GM21723 (cell line): ENCODE data around the gene SCMH1.

Experiments
- ATAC-seq: cut with Tn5 transposase; IDR thresholded peaks from one replicate; pipeline ENCODE4 v1.9.1; 2021; ENCODE audit warnings: mild to moderate bottlenecking, moderate library complexity; ENCODE audit not compliant: unreplicated experiment

SCMH1 gene

DNA sequence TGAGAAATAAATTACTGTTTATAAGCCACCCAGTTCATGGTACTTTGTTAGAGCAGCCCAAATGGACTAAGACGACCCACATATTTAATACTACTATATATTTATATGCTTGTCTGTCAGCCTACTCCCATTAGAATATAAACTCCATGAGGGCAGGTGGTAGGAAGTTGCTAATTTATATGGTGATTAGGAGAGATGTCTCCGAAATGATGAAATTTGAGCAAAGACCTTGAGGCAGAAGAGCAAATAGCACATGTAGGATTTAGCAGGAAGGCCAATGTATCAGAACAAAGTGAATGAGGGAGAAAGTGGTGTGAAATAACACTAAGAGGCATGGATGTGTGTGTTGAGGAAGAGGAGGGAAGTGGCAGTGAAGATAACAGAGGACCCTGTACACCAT, 210.0 kb downstream of the SCMH1 start:
- ATAC-seq, result no peak

DNA sequence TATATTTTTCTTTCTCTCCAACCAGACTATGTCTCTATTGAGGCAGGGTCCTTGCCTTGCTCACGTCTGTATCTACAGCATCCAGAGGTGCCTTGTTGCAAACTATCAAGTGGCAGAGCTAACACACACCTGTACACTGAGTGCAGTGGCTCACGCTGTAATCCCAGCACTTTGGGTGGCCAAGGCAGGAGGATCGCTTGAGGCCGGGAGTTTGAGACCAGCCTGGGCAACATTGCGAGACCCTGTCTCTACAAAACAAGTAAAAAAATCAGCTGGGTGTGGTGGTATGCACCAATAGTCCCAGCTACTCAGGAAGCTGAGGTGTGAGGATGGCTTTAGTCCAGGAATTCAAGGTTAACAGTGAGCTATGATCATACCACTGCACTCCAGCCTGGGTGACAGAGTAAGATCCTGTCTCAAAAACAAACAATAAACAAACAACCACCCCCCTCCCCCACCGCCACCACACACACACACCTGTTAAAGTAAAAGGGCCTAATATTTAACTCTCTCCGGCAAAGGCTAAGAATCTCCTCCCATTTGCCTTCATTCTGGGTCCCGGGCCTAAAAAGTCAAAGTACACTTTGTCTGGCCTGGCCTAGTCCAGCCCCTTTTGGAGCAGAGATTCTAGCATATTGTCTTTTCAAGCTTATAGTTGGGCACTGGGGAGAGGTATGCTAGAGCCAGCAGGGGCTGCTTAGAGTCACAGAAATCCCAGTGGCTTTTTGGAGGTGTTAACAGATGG, 211.1 kb downstream of the SCMH1 start:
- ATAC-seq, result no peak

DNA sequence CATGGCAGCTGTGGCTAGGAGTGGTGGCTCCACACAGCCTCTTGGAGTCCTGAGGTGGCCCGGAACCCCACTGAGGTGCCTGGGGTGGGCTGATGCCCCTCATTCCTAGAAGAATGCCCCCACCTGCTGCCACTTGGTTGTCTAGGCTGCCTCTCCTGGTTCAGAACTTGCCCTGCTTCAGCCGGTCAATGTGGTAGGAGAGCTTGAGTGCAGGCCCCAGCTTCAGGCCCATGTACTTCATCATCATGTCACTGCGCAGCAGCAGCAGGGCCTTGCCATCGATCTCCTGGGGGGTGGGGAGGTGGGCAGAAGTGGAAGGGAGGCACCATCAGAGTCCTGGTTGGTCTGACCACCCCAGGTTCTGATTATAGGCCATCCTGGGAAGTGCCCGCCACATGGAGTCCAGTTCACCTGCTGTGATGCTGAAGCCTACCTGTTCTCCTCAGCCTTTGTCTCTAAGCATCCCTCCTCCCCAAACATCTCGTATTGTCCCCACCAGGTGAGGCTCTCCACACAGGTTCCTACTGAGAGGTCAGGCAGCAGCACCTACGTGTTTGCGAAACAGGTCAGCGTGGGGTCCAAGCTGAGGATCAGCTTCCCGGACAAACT, 214.0 kb downstream of the SCMH1 start:
- no peak for ATAC-seq

DNA sequence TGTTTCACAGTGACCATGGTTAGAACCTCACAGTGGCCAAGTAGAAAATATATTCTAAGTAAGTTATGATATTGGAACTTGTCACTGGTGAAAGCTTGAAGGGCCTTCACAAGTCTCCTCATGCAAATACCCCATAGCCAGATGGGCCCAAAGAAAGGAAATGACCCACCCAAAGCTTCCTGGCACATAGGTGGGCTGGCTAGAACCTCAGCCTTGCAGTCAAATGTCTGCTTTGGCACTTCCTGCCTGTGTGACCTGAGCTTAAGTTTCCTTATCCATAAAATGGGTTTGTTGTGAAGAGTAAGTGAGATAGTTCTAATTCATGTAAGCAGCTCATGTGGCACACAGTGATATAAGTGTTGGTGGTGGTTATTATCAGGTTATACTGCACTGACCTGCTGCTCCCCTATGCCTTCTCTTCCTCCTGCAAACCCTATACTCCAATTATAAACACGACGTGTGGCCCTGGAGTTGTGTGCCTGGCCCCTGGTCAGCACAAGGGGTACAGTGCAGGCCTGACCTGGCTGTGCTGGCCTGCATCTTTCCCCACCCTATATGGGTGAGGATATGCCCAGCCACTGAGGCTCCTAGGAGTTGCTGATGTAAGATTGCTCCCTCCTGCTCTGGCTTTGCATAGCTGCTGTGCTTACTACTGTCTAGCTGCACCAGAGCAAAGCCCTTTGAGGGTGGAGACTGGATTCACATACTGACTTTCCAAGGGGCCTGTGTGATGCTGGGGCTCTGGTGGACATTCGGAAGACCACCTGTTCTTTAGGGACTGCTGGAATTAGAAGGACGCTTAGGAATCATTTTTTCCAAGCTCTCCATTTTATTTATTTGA, 215.9 kb downstream of the SCMH1 start:
- no peak for ATAC-seq

DNA sequence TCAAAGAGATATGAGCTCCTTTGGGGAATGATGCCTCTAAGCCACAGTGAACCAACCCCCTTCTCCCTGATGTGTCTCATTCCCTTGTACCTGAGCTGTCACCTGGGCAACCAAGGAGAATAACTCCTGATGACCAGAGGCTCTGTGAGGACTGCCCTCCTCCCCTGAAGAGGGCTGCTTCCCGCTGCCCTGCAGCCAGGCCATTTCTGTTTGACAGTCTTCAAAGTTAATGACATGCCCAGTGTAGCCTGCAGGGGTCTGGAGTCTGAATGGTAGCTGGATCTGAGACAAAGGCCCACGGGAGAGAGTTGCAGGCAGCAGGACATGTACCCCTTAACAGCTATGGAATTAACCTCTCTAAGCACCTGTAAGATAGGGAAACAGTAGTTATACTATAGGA, 217.2 kb downstream of the SCMH1 start:
- ATAC-seq, result no peak

DNA sequence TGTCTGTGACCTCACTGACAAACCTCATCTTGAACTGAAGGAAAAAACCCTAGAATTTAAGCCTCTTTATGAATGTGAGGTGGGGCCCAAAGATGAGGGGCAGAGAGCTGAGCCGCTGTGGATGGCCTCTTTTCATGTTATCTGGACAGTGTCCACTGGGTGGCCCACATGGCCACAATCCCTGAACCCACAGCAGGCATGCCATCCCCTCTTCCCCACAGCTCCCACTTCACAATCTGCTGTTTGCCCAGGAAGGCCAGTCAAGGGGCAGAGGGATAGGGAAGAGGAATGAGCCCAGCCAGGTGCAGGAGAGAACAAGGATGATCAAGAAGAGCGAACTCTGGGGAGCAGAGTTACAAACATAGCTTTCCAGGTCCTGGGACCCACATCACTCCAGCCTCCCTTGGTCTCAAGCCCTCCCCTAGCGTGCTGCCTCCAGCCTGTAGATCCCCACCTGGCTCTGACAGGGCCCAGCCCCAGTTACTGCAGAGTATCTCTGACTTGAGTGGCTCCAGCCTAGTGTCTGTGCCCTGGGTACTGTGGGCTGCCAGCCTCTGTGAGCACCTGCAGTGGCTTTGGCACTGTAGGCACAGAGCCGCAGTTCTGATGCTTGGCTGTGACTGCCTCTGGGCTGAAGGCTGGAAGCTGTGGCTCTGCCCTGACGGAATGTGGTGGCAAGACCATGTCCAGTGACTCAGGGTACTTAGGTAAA, 218.7 kb downstream of the SCMH1 start:
- no peak for ATAC-seq

DNA sequence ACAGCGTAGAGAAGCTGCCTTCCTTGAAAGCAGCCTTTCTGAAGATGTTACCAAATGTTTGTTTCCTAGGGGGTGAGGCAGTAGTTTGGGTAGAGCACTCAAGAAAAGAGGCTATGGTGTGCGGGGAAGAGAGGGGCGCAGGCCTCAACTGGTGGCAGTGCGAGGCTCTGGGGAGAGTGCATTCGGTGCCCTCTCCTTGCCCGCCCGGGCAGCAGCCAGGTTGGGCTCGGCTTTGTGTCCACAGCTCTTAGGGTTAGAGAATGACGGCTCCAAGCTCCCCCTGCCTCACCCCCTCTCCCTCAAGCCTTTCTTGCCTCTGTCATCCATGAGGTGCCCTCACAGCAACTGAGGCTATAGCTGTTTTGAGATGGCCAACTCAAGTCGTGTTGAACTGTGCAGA, 219.7 kb downstream of the SCMH1 start:
- no peak for ATAC-seq

DNA sequence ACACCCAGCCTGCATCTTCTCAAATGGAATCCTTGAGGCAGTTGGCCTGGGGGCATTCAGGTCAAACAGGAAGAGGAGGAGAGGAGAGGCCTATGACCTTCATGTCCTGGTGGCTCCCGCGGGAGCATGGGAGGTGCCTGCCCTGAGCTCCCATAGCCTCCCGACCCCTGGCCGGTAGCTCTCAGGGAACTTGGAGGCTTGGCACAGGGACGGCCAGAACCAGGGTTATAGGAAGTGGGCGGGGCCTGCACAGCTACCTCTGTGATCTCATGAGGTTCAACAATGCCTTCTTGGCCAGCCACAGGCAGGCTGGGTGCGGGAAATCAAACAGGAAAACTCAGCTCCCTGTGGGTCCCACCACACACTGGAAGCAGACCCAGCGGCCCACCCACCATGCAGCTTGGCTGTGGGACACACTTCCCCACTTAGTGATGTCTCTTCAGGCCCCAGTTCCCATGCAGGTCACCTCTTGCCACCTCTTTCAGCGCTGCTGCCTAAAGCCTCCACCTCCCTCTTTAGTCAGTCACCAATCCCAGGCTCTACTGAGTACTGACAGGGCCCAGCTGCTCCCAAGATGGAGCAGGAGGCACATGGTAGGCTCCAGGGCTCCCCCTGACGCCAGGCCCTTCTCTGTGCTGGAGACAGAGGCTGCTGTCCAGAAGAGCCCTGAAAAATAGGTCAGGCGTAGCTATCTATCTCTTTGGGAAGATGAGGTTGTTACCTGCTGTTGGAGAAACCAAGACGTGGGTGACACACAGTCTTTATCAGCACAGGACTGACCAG, 220.4 kb downstream of the SCMH1 start, which contains the start of gene SLFNL1:
TSS of gene SLFNL1 (minus strand) at position 200 of the 783 bp plus-strand sequence. CDS start 1,065 bp downstream, outside the sequence.
- no peak for ATAC-seq

DNA sequence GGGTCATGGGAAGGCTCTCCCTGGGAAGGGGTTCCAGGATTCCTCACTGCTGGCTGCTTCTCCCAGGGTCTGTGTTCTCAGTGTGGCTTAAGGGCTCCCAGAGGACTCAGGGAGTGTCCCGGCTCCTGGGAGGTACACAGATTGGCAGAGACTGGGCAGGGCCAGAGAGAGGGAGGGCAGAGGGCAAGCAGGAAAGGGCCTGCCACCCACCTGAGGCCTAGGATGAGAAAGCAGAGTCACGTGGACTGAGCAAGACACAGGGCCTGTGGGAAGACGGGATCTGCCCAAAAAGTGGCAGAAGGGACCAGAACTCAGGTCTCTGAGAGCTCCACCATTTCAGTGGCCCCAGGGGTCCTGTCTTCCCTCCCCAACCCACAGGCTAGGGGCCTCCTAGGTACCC, 221.5 kb downstream of the SCMH1 start:
- ATAC-seq, result no peak

DNA sequence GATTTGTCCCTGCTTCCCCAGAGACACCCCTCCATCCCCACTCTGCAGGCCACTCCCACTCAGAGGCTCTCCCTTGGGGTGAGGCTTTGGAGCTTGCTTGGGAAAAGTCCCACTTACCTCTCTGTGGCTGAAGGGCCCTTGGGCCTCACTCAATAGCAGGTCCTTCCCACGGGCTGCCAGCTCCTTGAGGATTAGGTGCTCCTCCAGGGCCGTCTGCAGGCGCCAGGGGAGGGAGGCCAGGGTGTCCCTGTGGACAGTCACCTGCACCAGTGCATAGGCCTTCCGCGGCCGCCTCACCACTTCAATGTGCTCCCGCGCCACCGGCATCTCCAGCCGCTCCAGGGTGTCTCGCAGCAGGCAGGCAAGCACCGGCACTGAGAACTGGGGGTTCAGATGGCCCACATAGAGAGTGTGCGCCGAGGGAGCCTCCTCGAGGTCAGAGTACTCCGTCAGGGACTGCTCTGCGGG, 222.0 kb downstream of the SCMH1 start:
- no peak for ATAC-seq

DNA sequence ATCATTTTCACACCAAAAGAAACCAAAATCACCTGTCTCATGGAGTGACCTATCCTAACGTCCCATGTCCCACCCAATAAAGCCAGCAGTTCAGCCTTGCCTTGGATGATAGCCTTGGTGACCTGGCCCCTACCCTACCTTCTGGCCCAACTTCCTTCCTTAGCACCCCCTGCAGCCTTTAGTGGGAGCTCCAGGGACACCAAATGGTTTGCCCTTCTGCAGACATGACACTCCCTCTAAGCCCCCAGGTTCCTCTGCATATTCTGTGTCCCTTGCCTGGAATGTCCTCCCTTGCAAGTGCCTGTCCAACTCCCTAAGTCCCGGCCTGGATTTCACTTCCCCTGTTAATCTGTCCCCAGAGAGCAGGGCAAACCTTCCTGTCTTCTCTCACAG, 222.8 kb downstream of the SCMH1 start:
- no peak for ATAC-seq

DNA sequence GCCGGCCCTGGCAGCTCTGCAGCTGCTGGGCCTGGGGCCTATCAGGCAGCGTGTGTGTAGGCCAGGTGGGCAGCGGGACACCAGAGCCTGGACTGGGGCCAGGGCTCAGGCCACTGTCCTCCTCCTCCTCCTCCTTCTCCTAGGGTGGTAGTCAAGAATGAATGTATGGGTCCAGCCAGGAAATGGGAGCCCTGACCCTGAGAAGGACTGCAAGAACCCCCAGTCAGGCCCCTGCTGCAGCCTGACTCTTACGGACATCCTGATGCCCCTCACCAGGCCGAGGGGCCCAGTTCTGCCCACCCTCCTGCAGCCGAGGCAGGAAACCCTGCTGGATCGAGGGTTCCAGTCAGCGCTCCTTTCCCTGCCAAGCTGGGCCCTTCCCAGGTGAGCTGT, 224.1 kb downstream of the SCMH1 start:
- ATAC-seq, result no peak

DNA sequence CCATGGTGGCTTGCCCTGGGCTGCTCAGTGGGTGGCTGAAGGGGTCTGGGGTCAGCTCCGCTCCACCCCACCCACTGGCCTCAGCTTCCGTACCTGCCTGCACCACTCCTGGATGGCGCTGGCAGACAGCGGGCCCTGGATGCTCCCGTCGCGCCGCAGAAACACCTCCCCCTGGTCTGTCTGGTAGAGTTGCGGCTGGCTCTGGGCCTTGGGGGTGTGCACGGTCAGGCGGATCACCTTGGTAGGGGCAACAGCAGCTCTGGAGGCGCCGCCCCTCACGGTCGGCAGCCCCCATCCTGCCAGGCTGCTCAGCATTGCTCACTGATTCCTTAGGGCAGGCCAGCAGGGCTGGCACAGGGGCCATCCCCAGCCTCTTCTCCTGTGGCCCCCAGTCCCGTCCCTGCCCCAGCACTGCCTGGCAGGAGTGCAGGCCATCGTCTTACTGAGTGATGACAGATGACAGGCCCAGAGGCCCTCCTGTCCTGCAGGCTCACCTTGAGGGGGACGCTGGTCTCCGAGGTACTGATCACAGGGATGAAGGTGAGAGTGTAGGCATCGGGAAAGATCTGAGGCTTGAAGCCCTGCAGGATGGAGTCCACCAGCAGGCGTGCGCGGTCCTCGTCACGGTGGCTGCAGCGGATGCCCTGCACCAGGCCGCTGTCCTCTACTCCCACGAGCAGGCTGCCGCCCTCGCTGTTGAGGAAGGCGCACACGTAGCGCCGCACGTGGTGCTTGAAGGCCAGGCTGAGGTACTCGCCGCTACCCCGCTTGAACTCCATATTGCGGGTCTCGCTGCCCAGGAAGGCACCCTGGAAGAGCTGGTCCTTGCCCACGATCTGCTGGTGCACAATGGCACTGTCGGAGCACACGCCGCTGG, 224.7 kb downstream of the SCMH1 start:
- no peak for ATAC-seq

DNA sequence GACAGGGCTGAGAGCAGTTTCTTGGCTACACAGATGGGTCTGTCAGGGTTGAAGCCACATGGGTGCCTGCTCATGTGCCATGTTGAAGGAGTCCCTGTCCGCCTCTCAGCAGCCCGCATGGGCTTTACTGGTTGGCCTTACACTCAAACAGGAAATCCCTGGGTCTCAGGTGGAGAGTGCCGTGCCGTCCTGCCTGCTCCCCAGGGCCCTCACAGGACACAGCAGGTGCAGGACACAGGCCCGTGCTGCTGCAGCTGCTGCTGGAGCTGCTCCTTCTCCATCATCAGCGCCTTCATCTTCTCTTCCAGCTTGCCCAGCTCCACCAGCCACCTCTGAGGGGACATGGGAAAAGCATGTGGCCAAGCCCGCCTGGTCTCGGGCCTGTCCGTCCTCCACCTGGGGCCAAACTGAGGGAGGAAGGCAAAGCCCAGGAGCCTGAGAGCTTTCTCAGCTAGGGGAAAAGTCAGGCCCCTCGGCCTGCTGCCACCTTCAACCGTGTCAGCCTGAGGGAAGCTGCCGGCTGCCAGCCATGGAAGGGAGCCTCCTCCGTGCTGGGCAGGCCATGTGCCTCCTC, 226.1 kb downstream of the SCMH1 start:
- ATAC-seq, result no peak

DNA sequence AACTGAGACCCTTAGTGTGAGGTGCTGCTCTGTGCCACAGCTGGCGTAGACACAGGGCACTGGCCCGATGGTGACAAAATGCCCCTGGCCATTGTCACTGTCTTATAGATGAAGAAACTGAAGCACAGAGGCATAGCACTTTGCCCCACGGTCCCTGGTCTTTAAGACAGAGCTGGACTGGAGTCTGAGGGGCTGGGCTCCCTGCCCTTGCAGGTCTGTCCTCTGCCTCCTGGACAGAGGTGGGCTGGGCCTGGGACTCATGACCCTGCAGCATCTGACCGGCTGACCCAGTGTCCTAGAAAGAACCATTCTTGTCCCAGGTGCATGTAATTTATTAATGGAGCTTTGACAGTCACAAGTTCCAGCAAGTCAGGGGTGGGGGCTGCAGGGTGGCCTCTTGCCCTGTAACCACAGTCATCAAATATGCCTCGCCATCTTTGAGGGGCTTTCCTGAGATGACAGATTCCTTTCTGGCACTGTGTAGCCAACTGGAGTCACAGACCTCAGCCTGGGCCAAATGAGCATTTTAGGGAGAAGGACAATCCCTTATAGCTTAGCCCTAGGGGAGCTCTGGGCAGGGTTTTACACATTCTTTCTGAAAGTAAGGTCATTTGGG, 226.7 kb downstream of the SCMH1 start:
- ATAC-seq, result no peak

DNA sequence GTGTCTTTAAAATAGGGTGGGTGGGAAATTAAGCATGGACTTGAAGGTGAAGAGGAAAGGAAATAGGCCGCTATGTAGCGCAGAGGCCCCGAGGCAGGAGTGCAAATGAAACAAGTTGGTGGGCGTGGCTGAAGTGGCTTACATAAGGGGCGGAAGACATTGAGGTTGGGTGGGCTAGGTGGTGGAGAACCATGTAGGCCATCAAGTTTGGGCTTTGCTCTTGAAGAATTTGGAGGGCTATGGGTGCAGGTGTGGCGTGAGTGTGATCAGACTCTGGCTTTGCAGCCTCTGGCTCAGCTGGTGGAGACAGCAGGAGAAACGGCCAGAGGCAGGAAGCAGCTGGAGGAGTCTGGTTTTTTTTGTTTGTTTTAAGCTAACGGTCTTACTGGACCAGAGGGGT, 227.2 kb downstream of the SCMH1 start:
- no peak for ATAC-seq

DNA sequence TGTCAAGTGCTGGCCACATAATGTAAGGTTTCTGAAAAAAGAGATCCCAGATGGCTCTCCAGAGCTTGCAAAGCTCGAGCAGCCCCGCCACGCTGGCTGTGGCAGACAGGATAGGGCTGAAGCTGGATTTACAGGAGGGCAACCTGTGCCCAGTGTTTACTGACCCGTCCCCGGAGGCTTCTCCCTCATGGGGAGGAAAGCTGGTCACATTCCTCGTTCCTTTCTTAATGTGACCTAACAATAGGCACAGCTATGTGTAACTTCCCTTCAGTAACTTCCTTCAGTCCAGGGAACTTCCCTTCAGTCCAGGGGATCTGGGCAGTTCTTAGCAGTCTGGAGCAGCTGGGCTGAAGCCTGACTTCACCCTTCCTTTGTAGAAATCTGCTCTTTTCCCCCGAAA, 228.3 kb downstream of the SCMH1 start:
- ATAC-seq, result no peak

DNA sequence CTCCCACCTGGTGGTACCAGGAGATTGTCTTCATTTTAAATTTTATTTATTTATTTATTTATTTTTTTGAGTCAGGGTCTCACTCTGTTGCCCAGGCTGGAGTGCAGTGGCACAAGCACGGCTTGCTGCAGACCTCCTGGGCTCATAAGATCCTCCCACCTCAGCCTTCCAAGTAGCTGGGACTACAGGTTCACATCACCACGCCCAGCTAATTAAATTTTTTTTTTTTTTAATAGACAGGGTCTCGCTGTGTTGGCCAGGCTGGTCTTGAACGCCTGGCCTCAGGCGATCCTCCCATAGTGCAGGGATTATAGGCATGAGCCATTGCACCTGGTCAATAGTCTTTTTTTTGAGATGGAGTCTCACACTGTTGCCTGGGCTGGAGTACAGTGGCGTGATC, 229.1 kb downstream of the SCMH1 start:
- ATAC-seq, result no peak

DNA sequence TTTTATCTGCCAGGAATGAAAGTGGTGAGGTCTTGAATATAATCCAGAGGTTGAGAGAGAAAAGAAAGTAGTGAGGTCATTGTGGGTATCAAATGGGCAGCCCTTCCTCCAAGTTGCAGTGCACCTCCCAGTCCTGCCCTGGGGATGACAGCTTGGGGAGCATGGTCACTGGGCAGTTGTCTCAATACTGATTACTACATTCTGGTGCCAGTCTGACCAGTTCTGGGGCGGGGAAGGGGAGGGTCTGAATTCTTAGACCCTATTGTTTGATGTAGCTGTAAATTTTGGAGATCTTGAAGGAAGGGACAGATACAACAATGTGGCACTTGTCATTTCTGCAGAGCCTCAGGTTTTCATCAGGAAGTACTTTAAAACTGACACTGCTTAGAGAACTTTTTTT, 231.8 kb downstream of the SCMH1 start:
- no peak for ATAC-seq
